Nephron (organoid): ENCODE results near the gene ROGDI.

Source experiments
- H3K27ac Mint-ChIP-seq, 3 experiments: 2 replicates each; pipeline ENCODE4 v1.8.0; 2020; ENCODE audit warnings: mixed read lengths in 3 of 3, mild to moderate bottlenecking in 2 of 3, moderate library complexity in 1 of 3
- H3K27me3 Mint-ChIP-seq: 2 replicates; pipeline ENCODE4 v1.8.0; 2021; ENCODE audit warnings: low read depth, mild to moderate bottlenecking, moderate library complexity, mixed read lengths
- H3K36me3 Mint-ChIP-seq: 2 replicates; pipeline ENCODE4 v1.8.0; 2020; ENCODE audit warnings: low read depth, mixed read lengths
- H3K4me1 Mint-ChIP-seq: 2 replicates; pipeline ENCODE4 v1.8.0; 2020; ENCODE audit warnings: mixed read lengths
- H3K4me3 Mint-ChIP-seq, 3 experiments: 2 replicates each; pipeline ENCODE4 v1.8.0; 2020; ENCODE audit warnings: mild to moderate bottlenecking in 3 of 3, mixed read lengths in 3 of 3, moderate library complexity in 2 of 3
- H3K9me3 Mint-ChIP-seq: 2 replicates; pipeline ENCODE4 v1.8.0; 2020; ENCODE audit warnings: mixed read lengths
- CTCF ChIP-seq, 3 experiments: fragments of 200-600 bp; sonication (generic); IDR thresholded peaks; one replicate each; pipeline ENCODE4 v1.5.0; 2021; ENCODE audit warnings: antibody characterized with exemption in 3 of 3; ENCODE audit not compliant: unreplicated experiment in 3 of 3

ROGDI gene

GRCh38 chr16:4832698-4833343 is 30.4 kb upstream of the ROGDI start:
- H3K9me3 Mint-ChIP-seq: no peaks in the 10 kb centered on the region
- no peak for TF ChIP-seq CTCF (IDR thresholded peaks at IDR 0.05; ENCODE audit: unreplicated experiment in 3 of 3)
- H3K27ac Mint-ChIP-seq: no peak overlapping the region
- H3K27me3 Mint-ChIP-seq: no peaks in the 10 kb centered on the region
- no peaks in the 10 kb centered on the region for H3K4me1 Mint-ChIP-seq
- no peak overlapping the region for H3K4me3 Mint-ChIP-seq
- H3K36me3 Mint-ChIP-seq: peaks cover 51% of the 10 kb centered on the region

GRCh38 chr16:4831616-4832015 is 29.2 kb upstream of the ROGDI start:
- no peaks in the 10 kb centered on the region for H3K9me3 Mint-ChIP-seq
- H3K36me3 Mint-ChIP-seq: peaks cover 50% of the 10 kb centered on the region
- H3K4me3 Mint-ChIP-seq: no peak overlapping the region
- no peaks in the 10 kb centered on the region for H3K4me1 Mint-ChIP-seq
- no peak overlapping the region for H3K27ac Mint-ChIP-seq
- TF ChIP-seq CTCF (IDR thresholded peaks at IDR 0.05; ENCODE audit: unreplicated experiment in 3 of 3): no peak
- H3K27me3 Mint-ChIP-seq: no peaks in the 10 kb centered on the region

- Mint-ChIP-seq H3K27ac (no peak overlapping the region), H3K9me3 (no peaks in the 10 kb centered on the region), H3K27me3 (no peaks in the 10 kb centered on the region), H3K36me3 (peaks cover 49% of the 10 kb centered on the region), H3K4me1 (no peaks in the 10 kb centered on the region), H3K4me3 (peak overlapping the region in 1 of 3 experiments; percentile 33)
- no peak for TF ChIP-seq CTCF (IDR thresholded peaks at IDR 0.05; ENCODE audit: unreplicated experiment in 3 of 3)
Observed at GRCh38 chr16:4830408-4830807, 28.0 kb upstream of the ROGDI start.

GRCh38 chr16:4828567-4829321 is 26.3 kb upstream of the ROGDI start:
- Mint-ChIP-seq H3K4me1 (no peaks in the 10 kb centered on the region), H3K27ac (no peak overlapping the region), H3K36me3 (peaks cover 62% of the 10 kb centered on the region), H3K4me3 (no peak overlapping the region), H3K27me3 (no peaks in the 10 kb centered on the region), H3K9me3 (no peaks in the 10 kb centered on the region)
- no peak for TF ChIP-seq CTCF (IDR thresholded peaks at IDR 0.05; ENCODE audit: unreplicated experiment in 3 of 3)

- no peak overlapping the region for H3K27ac Mint-ChIP-seq
- H3K27me3 Mint-ChIP-seq: no peaks in the 10 kb centered on the region
- H3K36me3 Mint-ChIP-seq: peaks cover 61% of the 10 kb centered on the region
- H3K9me3 Mint-ChIP-seq: no peaks in the 10 kb centered on the region
- TF ChIP-seq CTCF (IDR thresholded peaks at IDR 0.05; ENCODE audit: unreplicated experiment in 3 of 3): no peak
- H3K4me3 Mint-ChIP-seq: no peak overlapping the region
- H3K4me1 Mint-ChIP-seq: no peaks in the 10 kb centered on the region
Observed at GRCh38 chr16:4826980-4827379, 24.5 kb upstream of the ROGDI start.

GRCh38 chr16:4826526-4826925 is 24.1 kb upstream of the ROGDI start:
- no peaks in the 10 kb centered on the region for H3K4me1 Mint-ChIP-seq
- no peaks in the 10 kb centered on the region for H3K27me3 Mint-ChIP-seq
- no peak overlapping the region for H3K27ac Mint-ChIP-seq
- no peak for TF ChIP-seq CTCF (IDR thresholded peaks at IDR 0.05; ENCODE audit: unreplicated experiment in 3 of 3)
- H3K4me3 Mint-ChIP-seq: no peak overlapping the region
- no peaks in the 10 kb centered on the region for H3K9me3 Mint-ChIP-seq
- H3K36me3 Mint-ChIP-seq: peaks cover 62% of the 10 kb centered on the region
